DND-41 (cell line): ENCODE results near the gene RPRD1A.
"Not testable (repeated sequence)": the region's sequence is repeated elsewhere in the genome, so short reads cannot be mapped to it uniquely, and the experiment has no call there.

Experiments
- ATAC-seq: fragments of 200-7000 bp; cut with Tn5 transposase; 3 replicates; pipeline ENCODE4 v1.9.1; 2021; ENCODE audit warnings: low read depth; ENCODE audit not compliant: insufficient read depth
- DNase-seq: peaks from one replicate; pipeline ENCODE4 v3.0.0-alpha.2; 2020
- H2AFZ ChIP-seq: 2 replicates; pipeline ENCODE4 v1.6.0; 2012; ENCODE audit warnings: low read depth, low read length
- H3K27ac ChIP-seq: 2 replicates; pipeline ENCODE4 v1.5.1; 2012; ENCODE audit warnings: low read length, inconsistent platforms
- H3K27me3 ChIP-seq: fragments of 200-600 bp; sonication (generic); 2 replicates; pipeline ENCODE4 v1.6.0; 2012; ENCODE audit warnings: low read length, mild to moderate bottlenecking, inconsistent platforms; ENCODE audit not compliant: insufficient read depth, poor library complexity
- H3K36me3 ChIP-seq: 2 replicates; pipeline ENCODE4 v1.5.1; 2012; ENCODE audit warnings: low read length, inconsistent platforms; ENCODE audit not compliant: insufficient read depth
- H3K4me1 ChIP-seq: 2 replicates; pipeline ENCODE4 v1.5.1; 2012; ENCODE audit warnings: mild to moderate bottlenecking, low read length; ENCODE audit not compliant: insufficient read depth
- H3K4me2 ChIP-seq: 2 replicates; pipeline ENCODE4 v1.6.0; 2012; ENCODE audit warnings: mild to moderate bottlenecking, moderate library complexity, low read length, inconsistent platforms; ENCODE audit not compliant: insufficient read depth
- H3K4me3 ChIP-seq, 2 experiments: fragments of 200-600 bp in 1 of 2; shearing (Covaris generic) in 1 of 2; 2 replicates each; pipeline ENCODE4 v1.5.1; 2012 to 2016; ENCODE audit warnings: inconsistent platforms in 2 of 2, low read length in 2 of 2, mild to moderate bottlenecking in 2 of 2, low read depth in 1 of 2, moderate library complexity in 1 of 2
- H3K79me2 ChIP-seq: 2 replicates; pipeline ENCODE4 v1.6.0; 2012; ENCODE audit warnings: low read length, inconsistent platforms; ENCODE audit not compliant: insufficient read depth
- H3K9ac ChIP-seq: 2 replicates; pipeline ENCODE4 v1.6.0; 2012; ENCODE audit warnings: low read depth, mild to moderate bottlenecking, inconsistent platforms, low read length, moderate library complexity
- H3K9me3 ChIP-seq: 2 replicates; pipeline ENCODE4 v1.5.1; 2012; ENCODE audit warnings: low read length, moderate library complexity, mild to moderate bottlenecking, inconsistent platforms; ENCODE audit not compliant: insufficient read depth, severe bottlenecking
- H4K20me1 ChIP-seq: 2 replicates; pipeline ENCODE4 v1.6.0; 2012; ENCODE audit warnings: low read length; ENCODE audit not compliant: insufficient read depth
- CTCF ChIP-seq: IDR thresholded peaks from 2 replicates; pipeline ENCODE4 v1.5.1; 2012; ENCODE audit warnings: borderline replicate concordance, low read length, moderate library complexity, mild to moderate bottlenecking; ENCODE audit not compliant: poor library complexity, severe bottlenecking; ENCODE audit errors: extremely low read depth
- EZH2 ChIP-seq: IDR thresholded peaks from 3 replicates; pipeline ENCODE4 v1.6.1; 2012; ENCODE audit warnings: borderline replicate concordance, low read depth, mild to moderate bottlenecking, moderate library complexity, low read length, inconsistent platforms; ENCODE audit not compliant: severe bottlenecking

The RPRD1A gene

GRCh38 chr18:35971661-35972196, 95.6 kb downstream of the RPRD1A start:
- Histone ChIP-seq H3K36me3 (peaks cover 29% of the 10 kb centered on the region), H4K20me1 (no peaks in the 10 kb centered on the region), H3K9ac (peak overlapping the region; percentile 81), H3K9me3 (no peaks in the 10 kb centered on the region), H3K4me3 (peak overlapping the region; percentile 86 to 88), H3K27ac (peak overlapping the region; percentile 90), H3K79me2 (peaks cover 46% of the 10 kb centered on the region), H3K27me3 (no peaks in the 10 kb centered on the region), H2AFZ (peak overlapping the region; percentile 73), H3K4me1 (peaks cover 38% of the 10 kb centered on the region), H3K4me2 (peak overlapping the region; percentile 78)
- TF ChIP-seq CTCF, result no peak
- no peak for TF ChIP-seq EZH2
- ATAC-seq, result no peak
- DNase-seq, result no peak

- no peak for DNase-seq
- no peak for ATAC-seq
- Histone ChIP-seq H4K20me1 (no peaks in the 10 kb centered on the region), H3K36me3 (peaks cover 12% of the 10 kb centered on the region), H3K9me3 (no peaks in the 10 kb centered on the region), H2AFZ (no peak overlapping the region), H3K79me2 (peaks cover 35% of the 10 kb centered on the region), H3K4me1 (peaks cover 38% of the 10 kb centered on the region), H3K27ac (peak overlapping the region; percentile 47), H3K4me3 (no peak overlapping the region), H3K4me2 (peak overlapping the region; percentile 78; the same call in 1 of the 2 replicates), H3K27me3 (no peaks in the 10 kb centered on the region), H3K9ac (peak overlapping the region; percentile 81; the same call in 1 of the 2 replicates)
- TF ChIP-seq EZH2 (no peak), CTCF (no peak)
These were observed 97.7 kb downstream of the RPRD1A start for GRCh38 chr18:35969676-35970075.

- ATAC-seq (no peak), DNase-seq (no peak)
- Histone ChIP-seq H3K4me3 (no peak overlapping the region), H3K9me3 (no peaks in the 10 kb centered on the region), H3K27me3 (no peaks in the 10 kb centered on the region), H3K36me3 (peaks cover 5% of the 10 kb centered on the region; the same call in 1 of the 2 replicates), H3K79me2 (peaks cover 22% of the 10 kb centered on the region), H3K4me1 (peaks cover 27% of the 10 kb centered on the region), H3K9ac (no peak overlapping the region), H2AFZ (no peak overlapping the region), H3K27ac (no peak overlapping the region), H4K20me1 (no peaks in the 10 kb centered on the region), H3K4me2 (no peak overlapping the region)
- TF ChIP-seq EZH2 (no peak), CTCF (no peak)
These were observed 99.0 kb downstream of the RPRD1A start for GRCh38 chr18:35968278-35968880.

GRCh38 chr18:35967866-35968265, 99.5 kb downstream of the RPRD1A start:
- not testable (repeated sequence) for H3K9ac ChIP-seq, H2AFZ ChIP-seq, ATAC-seq, H3K9me3 ChIP-seq, H3K27ac ChIP-seq, DNase-seq, H3K4me2 ChIP-seq, H3K36me3 ChIP-seq, H4K20me1 ChIP-seq, H3K27me3 ChIP-seq, H3K4me3 ChIP-seq
- peaks cover 17% of the 10 kb centered on the region for H3K79me2 ChIP-seq
- H3K4me1 ChIP-seq, result peaks cover 23% of the 10 kb centered on the region
